ENCODE results near the gene ADAMTS7.
A peak's percentile ranks its signal among the peaks of the same experiment; 100 is the strongest.
"Not testable (repeated sequence)": the region's sequence is repeated elsewhere in the genome, so short reads cannot be mapped to it uniquely, and the experiment has no call there.

Gene ADAMTS7

DNA sequence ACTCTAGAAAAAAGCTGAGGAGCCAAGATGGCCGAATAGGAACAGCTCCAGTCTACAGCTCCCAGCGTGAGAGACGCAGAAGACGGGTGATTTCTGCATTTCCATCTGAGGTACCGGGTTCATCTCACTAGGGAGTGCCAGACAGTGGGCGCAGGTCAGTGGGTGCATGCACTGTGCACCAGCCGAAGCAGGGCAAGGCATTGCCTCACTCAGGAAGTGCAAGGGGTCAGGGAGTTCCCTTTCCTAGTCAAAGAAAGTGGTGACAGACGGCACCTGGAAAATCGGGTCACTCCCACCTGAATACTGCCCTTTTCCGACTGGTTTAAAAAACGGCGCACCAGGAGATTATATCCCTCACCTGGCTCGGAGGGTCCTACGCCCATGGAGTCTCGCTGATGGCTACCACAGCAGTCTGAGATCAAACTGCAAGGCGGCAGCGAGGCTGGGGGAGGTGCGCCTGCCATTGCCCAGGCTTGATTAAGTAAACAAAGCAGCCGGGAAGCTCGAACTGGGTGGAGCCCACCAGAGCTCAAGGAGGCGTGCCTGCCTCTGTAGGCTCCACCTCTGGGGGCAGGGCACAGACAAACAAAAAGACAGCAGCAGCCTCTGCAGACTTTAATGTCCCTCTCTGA is 91.3 kb downstream of the ADAMTS7 start:
- not testable (repeated sequence) for DNase-seq (ENCODE audit: low read depth in 2 of 2)

DNA sequence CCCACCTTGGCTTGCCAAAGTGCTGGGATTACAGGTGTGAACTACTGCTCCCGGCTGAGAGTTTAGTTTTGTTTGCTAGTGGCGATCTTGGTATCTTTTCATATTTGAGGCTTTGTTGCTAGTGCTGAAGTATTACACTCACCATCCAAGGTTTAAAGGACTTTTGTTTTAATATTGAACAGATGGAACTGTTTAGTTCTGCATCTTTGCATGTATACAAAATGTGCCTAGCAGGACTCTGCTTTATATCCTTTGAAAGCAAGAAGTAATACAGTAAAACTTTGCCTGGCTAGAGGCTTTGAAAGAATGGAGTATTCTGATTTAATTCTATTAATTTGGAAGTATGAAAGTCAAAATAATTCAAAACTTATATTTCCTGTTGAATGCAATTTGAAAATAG is 92.4 kb downstream of the ADAMTS7 start:
- no peak for DNase-seq (ENCODE audit: low read depth in 2 of 2)

DNA sequence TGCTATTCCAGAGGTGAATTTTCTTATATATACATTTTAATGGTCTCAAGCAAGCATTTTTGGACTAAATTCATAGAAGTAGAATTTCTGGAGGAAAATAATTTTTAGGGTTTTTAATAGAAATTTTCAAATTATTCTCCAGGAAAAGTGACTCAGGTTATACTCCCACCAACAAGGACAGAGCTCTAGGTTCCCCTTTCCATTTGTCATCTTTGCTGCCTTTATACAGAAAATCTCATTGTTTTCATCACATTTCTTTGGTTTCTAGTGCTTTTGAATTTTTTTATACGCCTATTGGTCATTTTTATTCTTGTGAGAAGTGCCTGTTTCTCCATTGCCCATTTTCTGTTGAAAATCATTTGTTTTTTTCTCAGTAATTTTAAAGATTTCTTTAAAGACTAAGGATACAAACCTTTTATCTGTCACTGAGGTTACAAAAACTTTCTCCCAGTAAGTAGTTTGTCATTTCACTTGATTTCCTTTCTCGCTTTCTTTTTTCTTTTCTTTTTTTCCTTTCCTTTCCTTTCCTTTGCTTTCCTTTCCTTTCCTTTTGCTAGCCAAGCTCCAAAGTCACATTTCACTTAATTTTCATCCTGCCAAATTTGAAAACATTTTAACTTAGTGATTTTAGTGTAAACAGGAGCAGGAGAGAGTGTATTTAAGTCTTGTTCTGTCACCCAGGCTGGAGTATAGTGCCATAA is 93.2 kb downstream of the ADAMTS7 start:
- DNase-seq (ENCODE audit: low read depth in 2 of 2), result no peak

DNA sequence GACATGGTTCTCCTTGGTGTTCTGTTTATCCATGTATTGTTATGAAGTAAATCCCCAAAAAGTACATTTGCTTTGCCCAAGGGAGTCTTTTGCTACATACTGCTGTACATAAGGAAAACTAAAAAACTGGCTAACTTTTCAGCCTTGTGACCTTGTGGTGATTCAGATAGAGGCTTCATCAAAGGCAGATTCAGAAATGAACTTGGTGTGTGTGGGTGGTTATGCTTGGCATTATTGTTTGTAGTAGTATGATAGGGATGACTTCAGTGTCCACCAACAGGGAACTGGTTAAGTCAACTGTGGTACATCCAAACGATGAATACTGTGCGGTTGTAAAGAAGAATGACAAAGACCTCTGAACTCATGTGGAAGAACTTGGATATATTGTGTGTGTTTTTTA is 94.6 kb downstream of the ADAMTS7 start:
- DNase-seq (ENCODE audit: low read depth in 2 of 2), result no peak

DNA sequence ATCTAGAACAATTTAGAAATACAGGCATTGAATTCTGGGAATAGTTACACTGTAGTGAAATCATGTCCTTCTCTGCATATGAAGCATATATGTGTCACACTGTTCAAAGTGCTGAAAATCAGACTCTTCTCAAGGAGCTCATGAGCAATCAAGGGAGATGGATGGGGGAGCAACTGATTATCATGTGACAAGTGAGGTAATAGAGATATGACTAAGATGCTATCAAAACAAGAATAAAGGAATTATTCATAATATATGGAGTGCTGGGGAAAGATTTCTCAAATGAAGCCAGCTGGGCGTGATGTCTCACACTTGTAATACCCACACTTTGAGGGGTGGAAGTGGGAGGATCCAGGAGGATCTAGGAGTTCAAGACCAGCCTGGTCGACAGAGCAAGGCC is 95.3 kb downstream of the ADAMTS7 start:
- DNase-seq (ENCODE audit: low read depth in 2 of 2), result no peak

DNA sequence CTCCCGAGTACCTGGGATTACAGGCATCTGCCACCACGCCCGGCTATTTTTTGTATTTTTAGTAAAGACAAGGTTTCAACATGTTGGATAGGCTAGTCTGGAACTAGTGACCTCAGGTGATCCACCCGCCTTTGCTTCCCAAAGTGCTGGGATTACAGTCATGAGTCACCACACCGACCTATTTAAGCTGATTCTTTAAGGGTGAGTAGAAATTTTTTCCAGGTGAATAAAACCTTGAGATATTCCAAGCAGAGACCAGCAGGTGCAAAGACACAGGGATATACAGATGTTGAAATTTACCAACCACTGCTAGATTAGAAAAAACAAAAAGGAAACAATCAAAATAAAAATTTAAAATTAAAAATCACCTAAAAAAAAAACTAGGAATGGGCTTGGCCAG is 95.8 kb downstream of the ADAMTS7 start:
- DNase-seq (ENCODE audit: low read depth in 2 of 2), result no peak

- no peak for DNase-seq (ENCODE audit: low read depth in 2 of 2)
Observed at GRCh38 chr15:78714890-78715289, 96.4 kb downstream of the ADAMTS7 start.

DNA sequence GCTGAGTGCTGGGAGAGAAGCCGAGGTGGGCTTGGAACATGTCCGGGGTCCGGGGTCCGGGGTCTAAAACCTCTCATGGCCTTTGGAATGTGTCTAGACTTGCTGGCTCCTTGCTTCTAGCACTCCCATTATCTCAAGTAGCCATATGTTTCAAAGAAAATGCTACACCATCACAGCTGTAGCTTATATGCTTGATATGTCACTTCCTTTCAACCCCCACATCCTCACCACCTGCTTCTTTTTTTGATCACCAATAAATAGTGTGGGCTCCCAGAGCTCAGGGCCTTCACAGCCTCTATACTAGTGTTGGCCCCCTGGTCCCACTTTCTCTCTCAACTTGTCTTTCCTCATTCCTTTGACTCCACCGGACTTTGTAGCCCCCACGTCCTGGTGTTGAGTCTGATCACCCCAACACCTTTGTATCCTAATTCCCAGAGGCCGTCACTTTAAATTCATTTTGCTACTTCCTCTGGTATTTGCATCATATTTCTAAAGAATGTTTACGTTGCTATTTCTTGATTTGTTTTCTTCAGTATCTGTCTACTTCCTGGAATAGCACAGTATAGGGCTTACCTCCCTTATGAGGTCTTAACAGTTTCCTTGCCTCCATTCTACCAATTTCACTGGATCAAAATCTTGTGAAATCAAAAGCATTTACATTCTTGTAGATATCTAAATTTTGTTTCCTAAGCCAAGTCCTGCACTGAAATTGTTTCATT is 98.3 kb downstream of the ADAMTS7 start:
- no peak for DNase-seq (ENCODE audit: low read depth in 2 of 2)

DNA sequence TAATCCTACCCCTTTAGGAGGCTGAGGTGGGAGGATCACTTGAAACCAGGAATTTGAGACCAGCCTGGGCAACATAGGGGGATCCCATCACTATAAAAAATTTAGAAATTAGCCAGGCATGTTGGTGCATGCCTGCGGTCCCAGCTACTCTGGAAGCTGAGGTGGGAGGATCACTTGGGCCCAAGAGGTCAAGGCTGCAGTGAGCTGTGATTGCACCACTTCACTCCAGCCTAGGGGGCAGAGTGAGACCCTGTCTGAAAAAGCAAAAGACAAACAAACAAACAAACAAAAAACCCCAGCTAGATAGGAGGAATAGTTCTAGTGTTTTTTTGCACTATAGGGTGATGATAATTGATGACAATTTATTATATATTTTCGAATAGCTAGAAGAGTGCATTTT is 99.6 kb downstream of the ADAMTS7 start:
- DNase-seq (ENCODE audit: low read depth in 2 of 2), result no peak

DNA sequence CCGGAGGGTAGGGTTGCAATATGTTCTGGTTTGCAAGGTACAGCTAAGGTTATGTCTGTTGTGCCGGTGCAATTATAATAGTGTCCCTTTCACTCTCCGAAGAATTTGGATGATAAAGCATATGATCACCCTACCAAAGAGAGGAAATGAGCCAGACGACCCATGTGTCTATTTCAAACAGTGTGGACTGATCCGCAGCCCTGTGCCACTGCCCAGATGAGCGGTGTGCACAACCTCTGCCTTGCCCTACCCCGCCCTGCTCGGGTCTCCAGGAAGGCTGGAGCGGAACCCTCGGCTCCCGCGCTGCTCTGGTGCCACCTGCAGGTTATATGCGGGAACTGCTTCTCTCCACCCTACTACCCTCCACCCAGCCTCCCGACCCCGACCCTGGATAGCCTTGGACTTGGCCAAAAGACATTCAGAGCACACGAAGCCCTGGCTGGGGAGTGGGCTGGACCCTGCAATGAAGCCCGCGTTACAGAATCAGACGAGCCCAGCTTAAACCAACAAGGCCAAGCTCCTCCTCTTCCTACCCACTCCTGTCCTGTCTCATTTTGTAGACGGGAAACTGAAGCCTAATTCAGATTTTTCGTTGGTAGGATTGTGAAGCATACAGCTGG is 101.9 kb downstream of the ADAMTS7 start:
- peak; percentile 20 to 45 for DNase-seq (ENCODE audit: low read depth in 2 of 2)
